MG63 (cell line): ENCODE data around the gene MPL. TPM values are rescaled to one million over a fixed set of nuclear protein-coding genes. Genes with fewer than 3 reads are reported as not detected.

Experiments
- DNase-seq: peaks from one replicate; pipeline ENCODE4 v3.0.0-alpha.2; 2020
- H3K27me3 ChIP-seq: fragments of 250-450 bp; sonication (Bioruptor Pico); 2 replicates; pipeline ENCODE4 v1.5.1; 2020; ENCODE audit warnings: mild to moderate bottlenecking, moderate library complexity
- H3K36me3 ChIP-seq: fragments of 250-450 bp; sonication (Bioruptor Pico); 2 replicates; pipeline ENCODE4 v1.5.1; 2020; ENCODE audit warnings: mild to moderate bottlenecking, moderate library complexity
- H3K4me3 ChIP-seq: fragments of 250-450 bp; sonication (Bioruptor Pico); 2 replicates; pipeline ENCODE4 v1.5.1; 2020; ENCODE audit warnings: mild to moderate bottlenecking, moderate library complexity
- H3K9me3 ChIP-seq: fragments of 250-450 bp; sonication (Bioruptor Pico); 2 replicates; pipeline ENCODE4 v1.5.1; 2020; ENCODE audit warnings: mild to moderate bottlenecking, moderate library complexity
- total RNA-seq: library from RNA; depleted of rRNA; stranded (reverse); fragments of >200 nt; shearing (Covaris generic); gene quantifications from 2 replicates; pipeline ENCODE4 v1.2.3, GENCODE V29; 2014; ENCODE audit warnings: low replicate concordance

Gene MPL
- total RNA-seq, 1 experiment from 2014 or later, result not detected

- no peaks in the 10 kb centered on the region for H3K36me3 ChIP-seq
These were observed 33.9 kb upstream of the MPL start for GRCh38 chr1:43303471-43304313.

GRCh38 chr1:43304314-43304681 is 33.3 kb upstream of the MPL start:
- Histone ChIP-seq H3K9me3 (no peaks in the 10 kb centered on the region), H3K4me3 (no peak overlapping the region), H3K27me3 (no peaks in the 10 kb centered on the region), H3K36me3 (no peaks in the 10 kb centered on the region)
- no peak for DNase-seq

More at GRCh38 chr1:43303471-43304313, 33.9 kb upstream of the MPL start:
- H3K4me3 ChIP-seq, result no peak overlapping the region
- no peak for DNase-seq
- no peaks in the 10 kb centered on the region for H3K9me3 ChIP-seq
- no peaks in the 10 kb centered on the region for H3K27me3 ChIP-seq

- Histone ChIP-seq H3K27me3 (no peaks in the 10 kb centered on the region), H3K4me3 (no peak overlapping the region), H3K9me3 (no peaks in the 10 kb centered on the region), H3K36me3 (no peaks in the 10 kb centered on the region)
- no peak for DNase-seq
These were observed 32.8 kb upstream of the MPL start for GRCh38 chr1:43304771-43305300.

- Histone ChIP-seq H3K36me3 (no peaks in the 10 kb centered on the region), H3K4me3 (no peak overlapping the region), H3K27me3 (no peaks in the 10 kb centered on the region), H3K9me3 (no peaks in the 10 kb centered on the region)
- DNase-seq, result no peak
These were observed 32.2 kb upstream of the MPL start for GRCh38 chr1:43305461-43305860.

- DNase-seq, result no peak
- no peak overlapping the region for H3K4me3 ChIP-seq
- no peaks in the 10 kb centered on the region for H3K36me3 ChIP-seq
- no peaks in the 10 kb centered on the region for H3K9me3 ChIP-seq
- no peaks in the 10 kb centered on the region for H3K27me3 ChIP-seq
These were observed 31.5 kb upstream of the MPL start for GRCh38 chr1:43305926-43306687.

- H3K4me3 ChIP-seq, result no peak overlapping the region
- H3K27me3 ChIP-seq, result no peaks in the 10 kb centered on the region
- H3K9me3 ChIP-seq, result no peaks in the 10 kb centered on the region
- DNase-seq, result no peak
- H3K36me3 ChIP-seq, result no peaks in the 10 kb centered on the region
These were observed 30.7 kb upstream of the MPL start for GRCh38 chr1:43306688-43307457.

GRCh38 chr1:43307458-43308158 is 30.0 kb upstream of the MPL start:
- H3K9me3 ChIP-seq, result no peaks in the 10 kb centered on the region
- H3K27me3 ChIP-seq, result no peaks in the 10 kb centered on the region
- no peak overlapping the region for H3K4me3 ChIP-seq
- no peaks in the 10 kb centered on the region for H3K36me3 ChIP-seq
- DNase-seq, result no peak

GRCh38 chr1:43308635-43309404 is 28.8 kb upstream of the MPL start:
- no peak for DNase-seq
- H3K27me3 ChIP-seq, result no peaks in the 10 kb centered on the region
- no peak overlapping the region for H3K4me3 ChIP-seq
- H3K9me3 ChIP-seq, result no peaks in the 10 kb centered on the region
- no peaks in the 10 kb centered on the region for H3K36me3 ChIP-seq

- Histone ChIP-seq H3K36me3 (no peaks in the 10 kb centered on the region), H3K27me3 (no peaks in the 10 kb centered on the region), H3K4me3 (no peak overlapping the region), H3K9me3 (no peaks in the 10 kb centered on the region)
- no peak for DNase-seq
These were observed 28.1 kb upstream of the MPL start for GRCh38 chr1:43309405-43310025.

GRCh38 chr1:43311521-43311920 is 26.1 kb upstream of the MPL start:
- Histone ChIP-seq H3K27me3 (no peaks in the 10 kb centered on the region), H3K36me3 (no peaks in the 10 kb centered on the region), H3K4me3 (no peak overlapping the region), H3K9me3 (no peaks in the 10 kb centered on the region)
- DNase-seq, result no peak

GRCh38 chr1:43312212-43312623 is 25.4 kb upstream of the MPL start:
- H3K9me3 ChIP-seq, result no peaks in the 10 kb centered on the region
- no peaks in the 10 kb centered on the region for H3K36me3 ChIP-seq
- no peak for DNase-seq
- no peak overlapping the region for H3K4me3 ChIP-seq
- H3K27me3 ChIP-seq, result no peaks in the 10 kb centered on the region

- DNase-seq, result no peak
- Histone ChIP-seq H3K27me3 (no peaks in the 10 kb centered on the region), H3K36me3 (no peaks in the 10 kb centered on the region), H3K4me3 (no peak overlapping the region), H3K9me3 (no peaks in the 10 kb centered on the region)
These were observed 24.7 kb upstream of the MPL start for GRCh38 chr1:43312663-43313515.

- no peak for DNase-seq
- Histone ChIP-seq H3K4me3 (no peak overlapping the region), H3K36me3 (no peaks in the 10 kb centered on the region), H3K27me3 (no peaks in the 10 kb centered on the region), H3K9me3 (no peaks in the 10 kb centered on the region)
These were observed 23.8 kb upstream of the MPL start for GRCh38 chr1:43313771-43314170.

- Histone ChIP-seq H3K36me3 (no peaks in the 10 kb centered on the region), H3K9me3 (no peaks in the 10 kb centered on the region), H3K27me3 (no peaks in the 10 kb centered on the region), H3K4me3 (no peak overlapping the region)
- DNase-seq, result peak; percentile 28
These were observed 23.4 kb upstream of the MPL start for GRCh38 chr1:43314233-43314632.

GRCh38 chr1:43315481-43315880 is 22.1 kb upstream of the MPL start:
- H3K36me3 ChIP-seq, result no peaks in the 10 kb centered on the region
- no peak overlapping the region for H3K4me3 ChIP-seq
- no peak for DNase-seq
- no peaks in the 10 kb centered on the region for H3K27me3 ChIP-seq
- no peaks in the 10 kb centered on the region for H3K9me3 ChIP-seq
